HT1080 (cell line): ENCODE results near the gene PRKCSH. TPM values are rescaled to one million over a fixed set of nuclear protein-coding genes. Genes with fewer than 3 reads are reported as not detected.
A peak's percentile ranks its signal among the peaks of the same experiment; 100 is the strongest.

ENCODE experiments used
- DNase-seq: peaks from one replicate; pipeline ENCODE4 v3.0.0-alpha.2; 2015; ENCODE audit warnings: low read depth
- total RNA-seq: library from RNA; depleted of rRNA; stranded (reverse); fragments of >200 nt; shearing (Covaris generic); gene quantifications from 2 replicates; pipeline ENCODE4 v1.2.3, GENCODE V29; 2014

The PRKCSH gene
- total RNA-seq, 1 experiment from 2014 or later = 159 TPM

DNA sequence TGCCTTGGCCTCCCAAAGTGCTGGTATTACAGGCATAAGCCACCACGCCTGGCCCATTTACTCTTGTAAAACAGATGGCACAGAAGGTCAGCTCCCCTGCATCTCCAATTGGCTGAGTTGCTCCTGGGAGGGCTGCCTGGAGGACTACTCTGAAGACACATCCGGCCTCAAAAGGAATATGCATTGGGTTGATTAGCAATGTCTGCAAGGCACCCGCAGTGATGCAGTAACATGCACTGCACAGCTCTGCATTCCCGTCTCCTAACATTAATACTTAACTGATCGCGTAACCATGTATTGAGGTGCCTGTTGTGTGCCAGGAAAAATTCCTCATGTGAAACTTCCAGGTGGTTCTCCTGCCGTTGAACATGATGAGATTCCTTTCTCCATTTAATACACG lies 40.4 kb downstream of the PRKCSH start:
- no peak for DNase-seq

DNA sequence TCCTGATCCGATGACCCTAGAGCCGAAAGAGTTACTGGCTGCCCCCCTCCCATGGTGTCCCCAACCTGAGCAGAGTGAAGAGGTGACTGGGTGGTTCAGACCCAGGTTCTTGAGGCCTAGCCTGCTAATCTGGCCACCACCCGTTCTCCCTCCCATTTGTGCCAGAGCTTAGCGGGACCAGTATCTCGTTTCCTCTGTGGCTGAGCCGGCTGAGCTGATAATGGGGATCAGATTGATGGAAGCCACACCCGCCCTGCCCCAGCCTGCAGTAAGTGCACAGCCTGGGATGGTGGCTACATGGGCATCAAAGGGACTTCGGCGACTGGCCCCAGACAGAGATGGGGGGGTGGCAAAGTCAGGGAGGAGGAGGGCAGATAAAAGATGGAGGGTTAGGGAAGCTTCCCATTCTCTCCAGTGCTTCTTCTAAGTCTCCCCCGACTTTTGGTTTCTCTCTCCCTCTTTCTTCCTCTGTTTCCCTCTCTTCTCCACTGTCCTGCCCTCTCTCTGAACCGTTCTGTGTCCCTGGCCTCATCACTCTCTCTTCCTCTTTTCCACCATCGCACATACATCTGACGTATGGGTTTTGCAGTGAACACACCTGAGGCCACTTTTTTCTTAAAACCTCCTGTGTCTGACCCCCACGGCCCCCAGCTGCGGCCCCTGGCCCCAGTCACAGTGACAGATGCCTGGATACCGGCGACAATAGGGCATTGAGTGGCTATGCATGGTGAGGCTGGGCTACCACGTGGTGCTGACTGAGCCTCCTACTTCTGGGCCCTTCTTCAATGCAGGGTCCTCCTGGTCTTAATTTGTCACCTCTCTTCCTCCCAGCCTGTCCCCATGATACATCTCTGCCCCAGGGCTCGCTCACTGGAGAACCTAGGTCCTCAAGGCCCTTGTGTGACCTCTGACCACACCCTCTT lies 43.0 kb downstream of the PRKCSH start:
- no peak for DNase-seq

DNA sequence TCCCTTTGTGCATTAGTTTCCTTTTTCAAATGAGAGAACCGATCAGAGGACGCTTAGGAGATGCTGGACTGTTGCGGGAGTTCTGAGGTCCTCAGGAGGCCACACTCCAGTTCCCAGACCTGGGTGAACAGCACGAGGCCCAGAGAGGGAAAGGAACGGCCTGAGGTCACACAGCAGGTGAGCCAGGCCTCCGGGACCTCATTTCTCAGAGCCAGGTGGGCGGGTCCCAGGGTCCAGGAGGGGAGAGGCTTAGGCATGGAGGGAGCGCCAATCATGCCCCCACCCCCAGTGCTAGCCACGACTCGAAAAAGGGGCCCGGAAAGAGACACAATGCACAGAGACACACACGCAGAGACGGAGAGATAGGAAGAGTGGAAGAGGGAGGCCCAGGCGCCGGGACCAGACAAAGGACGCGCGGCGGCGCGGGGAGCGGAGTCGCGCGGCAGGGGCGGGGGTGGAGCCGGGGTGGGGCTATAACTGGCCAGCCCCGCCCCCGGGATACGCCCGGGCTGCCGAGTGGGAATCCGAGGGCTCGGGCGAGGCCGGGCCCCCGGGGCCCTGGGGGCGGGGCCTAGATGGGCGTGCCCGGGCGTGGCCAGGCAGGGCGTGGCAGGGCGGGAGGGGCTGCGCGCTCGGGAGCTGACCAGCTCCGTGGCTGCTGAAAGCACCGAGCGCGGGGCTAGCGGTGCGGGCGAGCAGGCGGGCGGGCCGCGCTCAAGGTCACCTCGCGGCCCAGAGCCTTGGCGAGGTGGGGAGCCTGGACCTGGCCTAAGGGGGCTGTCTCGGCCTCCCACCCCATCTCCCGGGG lies 43.9 kb downstream of the PRKCSH start:
- DNase-seq = no peak

DNA sequence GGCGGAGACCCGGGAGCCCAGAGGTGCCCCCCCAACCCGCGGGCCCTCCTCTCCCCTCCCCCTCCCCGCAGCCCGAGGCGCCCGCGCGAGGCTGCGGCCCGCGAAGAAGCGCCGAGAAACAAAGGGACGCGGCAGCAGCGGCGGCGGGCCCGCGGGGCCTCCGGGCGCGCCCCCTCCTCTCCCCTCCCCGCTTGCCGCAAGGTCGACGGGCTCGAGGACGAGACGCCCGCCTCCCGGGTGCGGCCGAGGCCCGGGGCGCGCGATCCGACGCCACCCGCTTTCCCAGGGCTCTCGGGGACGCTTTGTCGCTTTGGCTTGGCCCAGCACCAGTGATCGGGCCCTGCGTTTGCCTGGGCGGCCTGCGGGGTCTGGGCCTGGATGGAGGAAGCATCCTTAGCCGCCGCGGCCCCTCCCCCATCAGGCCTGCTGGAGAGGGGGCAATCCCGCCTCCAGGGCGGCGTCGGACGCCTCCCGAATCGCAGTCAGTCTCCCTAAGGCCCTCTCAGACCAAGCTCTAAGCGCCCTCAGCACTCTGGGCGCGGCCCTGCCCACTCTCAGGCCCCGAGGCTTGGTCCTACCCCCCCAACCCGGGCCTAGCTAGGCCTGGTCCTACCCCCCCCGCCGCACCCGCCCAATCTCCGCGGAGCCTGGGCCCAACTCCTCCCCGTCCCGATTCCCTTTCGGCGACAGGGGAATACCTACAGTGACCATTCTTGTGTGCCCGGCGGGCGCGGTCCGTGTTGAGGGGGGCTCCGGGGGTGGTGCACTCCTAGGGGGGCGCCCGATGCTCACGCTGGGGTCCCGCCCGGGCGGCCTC lies 44.7 kb downstream of the PRKCSH start:
- no peak for DNase-seq

DNA sequence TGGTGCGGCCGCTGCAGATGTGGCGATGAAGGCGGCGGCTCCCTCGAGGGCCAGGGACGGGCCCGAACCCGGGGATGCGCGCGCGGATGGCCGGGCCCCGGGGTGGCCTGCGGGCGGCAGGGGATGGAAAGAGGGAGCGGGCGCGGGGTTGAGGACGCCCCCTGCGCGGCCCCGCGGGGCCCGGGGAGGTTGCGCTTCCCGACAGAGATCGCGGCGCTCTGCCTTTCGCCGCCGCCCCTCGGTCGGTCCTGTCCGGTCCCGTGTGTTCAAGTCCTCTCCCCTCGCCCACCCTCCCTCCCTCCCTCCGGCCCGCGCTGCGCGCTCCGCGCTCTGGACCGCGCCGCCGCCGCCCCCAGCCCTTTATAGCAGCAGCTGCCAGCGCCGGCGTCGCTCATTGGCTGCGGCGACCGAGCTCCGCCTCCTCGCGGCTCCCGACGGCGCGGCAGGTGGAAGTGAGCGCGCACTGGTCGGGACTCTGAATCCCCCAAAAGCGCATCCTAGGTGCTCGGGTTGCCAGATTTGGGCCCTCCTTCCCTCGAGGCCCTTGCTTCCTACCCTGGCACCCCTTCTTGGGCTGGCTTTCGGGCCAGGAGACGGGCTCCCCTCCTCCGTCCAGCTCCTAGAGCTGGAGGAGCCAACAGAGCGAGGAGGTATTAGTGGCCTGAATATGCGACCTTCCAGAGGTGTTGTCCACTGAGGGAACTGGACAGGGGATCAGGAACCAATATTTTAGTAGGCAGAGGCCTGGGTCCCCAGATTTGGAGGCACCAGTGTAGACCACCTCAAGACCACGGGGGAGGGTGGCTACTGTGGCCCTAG lies 45.5 kb downstream of the PRKCSH start, which contains the start of gene ELAVL3:
Gene ELAVL3, minus strand, starts transcription at position 332 of the 819 bp plus-strand sequence. CDS start 438 bp downstream, outside the sequence.
- DNase-seq = no peak

DNA sequence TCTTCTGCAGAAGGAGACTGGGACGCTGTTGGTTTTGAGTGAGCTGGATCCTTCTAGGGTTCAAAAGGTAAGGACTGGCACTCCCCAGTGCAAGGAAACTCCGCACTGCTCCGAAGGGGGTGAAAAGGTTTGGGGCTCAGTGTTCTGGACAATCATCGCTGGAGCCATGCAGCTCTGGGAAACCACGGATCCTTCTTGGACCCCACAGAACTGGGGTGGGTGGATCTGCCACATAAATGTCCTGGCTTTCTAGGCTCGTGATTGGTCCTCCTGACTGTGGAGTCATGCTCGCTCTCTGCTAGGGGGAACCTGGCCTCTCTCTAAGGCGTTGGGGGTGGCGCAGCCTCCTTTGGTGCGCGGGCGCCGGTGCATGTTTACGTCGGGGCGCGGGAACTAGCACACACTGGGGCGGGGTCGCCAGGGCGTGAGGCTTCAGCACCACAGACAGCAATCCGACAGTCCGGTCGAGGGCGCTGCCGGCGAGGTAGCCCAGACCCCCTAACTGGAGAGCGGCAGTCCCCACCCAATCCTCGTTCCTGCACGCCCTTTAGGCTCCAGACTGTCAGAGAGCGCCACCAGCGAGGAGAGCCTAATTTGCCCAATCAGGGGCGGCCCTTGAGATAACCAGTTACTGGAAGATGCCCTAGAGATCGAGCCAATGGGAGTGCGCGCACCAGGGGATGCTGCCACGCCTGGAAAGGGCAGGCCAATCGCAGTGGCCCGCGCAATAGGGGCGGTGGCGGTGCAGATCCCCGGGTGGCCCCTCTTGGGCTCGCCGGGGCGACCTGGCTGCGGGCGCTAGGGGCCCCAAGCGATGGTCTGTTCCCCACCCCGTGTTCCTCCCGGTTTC lies 46.3 kb downstream of the PRKCSH start:
- DNase-seq = peak; percentile 56

DNA sequence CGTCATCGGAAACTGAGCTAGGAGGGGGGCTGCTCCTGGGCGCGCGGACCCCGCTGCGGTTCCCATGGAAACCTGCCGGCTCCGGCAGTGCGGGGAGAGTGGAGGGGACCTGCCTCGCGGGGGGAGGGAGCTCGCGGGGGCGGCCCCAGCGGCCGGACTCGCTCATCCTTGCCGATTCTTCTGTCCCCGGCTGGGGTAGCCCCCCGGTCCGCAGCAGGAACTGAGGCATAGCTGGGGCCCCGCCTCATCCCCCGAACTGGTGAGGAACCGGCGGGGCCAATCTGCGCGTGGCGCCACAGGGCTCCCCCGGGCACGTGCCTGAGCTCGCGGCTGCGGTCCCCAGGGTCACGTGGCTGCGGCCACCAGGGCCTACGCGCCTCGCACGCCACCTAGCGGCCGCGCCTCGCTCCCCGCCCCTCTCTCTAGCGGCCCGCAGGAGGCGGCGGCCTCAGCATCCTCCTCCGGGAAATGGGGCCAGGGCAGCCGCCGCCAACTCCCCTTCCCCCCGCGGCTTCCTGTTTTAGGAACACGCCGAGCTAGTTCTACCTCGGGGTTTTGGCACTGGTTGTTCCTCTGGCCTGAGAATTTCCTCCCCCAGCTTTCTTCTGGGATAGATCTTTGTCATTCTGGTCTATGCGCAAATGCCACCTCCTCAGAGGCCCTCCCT lies 47.1 kb downstream of the PRKCSH start:
- DNase-seq = peak; percentile 77

DNA sequence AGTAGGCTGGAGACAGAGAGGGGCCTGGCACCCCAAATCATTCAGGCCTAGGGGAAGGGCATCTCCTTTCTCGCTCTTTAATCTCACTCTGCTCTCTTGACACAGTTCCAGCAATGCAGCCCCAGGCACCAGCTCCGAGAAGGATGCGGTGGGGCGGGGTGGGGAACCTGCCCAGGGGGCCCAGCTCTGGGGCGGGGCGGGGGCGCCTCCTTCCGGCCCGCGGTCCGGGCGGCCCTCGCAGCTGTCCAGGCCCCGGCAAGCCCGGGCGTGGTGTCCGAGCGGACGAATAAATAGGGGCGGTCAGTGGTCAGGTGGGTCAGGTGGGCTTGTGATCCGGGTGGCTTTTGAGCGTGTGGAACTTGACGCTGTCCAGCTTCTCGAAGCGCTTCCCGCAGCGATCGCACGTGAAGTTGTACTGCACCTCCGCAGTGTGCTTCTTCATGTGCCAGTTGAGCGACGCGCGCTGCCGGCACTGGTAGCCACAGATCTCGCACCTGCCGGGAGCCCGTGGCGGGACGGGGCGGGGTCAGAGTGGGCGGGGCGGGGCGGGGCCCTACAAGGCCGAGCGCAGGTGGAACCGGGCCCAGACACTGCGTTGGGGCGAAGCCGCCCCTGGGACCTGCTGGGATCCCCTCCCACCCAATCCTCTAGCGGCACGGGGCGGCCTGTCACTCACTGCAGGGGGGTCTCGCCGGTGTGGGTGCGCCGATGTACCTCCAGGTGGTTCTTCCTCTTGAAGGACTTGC lies 48.1 kb downstream of the PRKCSH start:
- DNase-seq = no peak

DNA sequence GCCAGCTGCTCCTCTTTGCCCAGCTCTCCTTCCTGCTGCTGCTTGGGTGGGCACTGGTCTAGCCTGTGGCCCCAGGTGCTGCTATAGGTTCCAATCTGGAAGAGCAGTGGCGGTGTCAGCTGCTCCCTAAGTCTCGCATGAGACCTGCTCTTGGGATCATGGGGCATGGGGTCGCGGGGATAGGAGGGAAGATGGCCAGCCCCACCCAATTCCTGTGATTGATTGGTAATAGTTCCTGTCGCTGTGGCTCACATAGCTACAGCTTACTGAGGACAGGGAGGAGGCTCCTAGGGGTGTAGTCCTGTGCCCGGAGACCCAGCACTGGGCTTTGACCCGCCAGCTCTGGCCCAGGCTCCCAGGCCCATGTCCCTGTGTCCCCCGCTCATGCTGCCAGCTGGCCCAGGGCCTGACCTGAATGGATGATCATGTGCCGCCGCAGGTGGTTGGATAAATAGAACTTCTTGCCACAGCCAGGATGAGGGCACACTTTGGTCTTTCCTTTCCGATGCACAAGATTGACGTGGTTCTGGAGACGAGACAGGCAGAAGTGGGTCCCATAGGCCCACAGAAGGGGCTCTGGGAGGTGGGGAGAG lies 49.9 kb downstream of the PRKCSH start:
- no peak for DNase-seq

DNA sequence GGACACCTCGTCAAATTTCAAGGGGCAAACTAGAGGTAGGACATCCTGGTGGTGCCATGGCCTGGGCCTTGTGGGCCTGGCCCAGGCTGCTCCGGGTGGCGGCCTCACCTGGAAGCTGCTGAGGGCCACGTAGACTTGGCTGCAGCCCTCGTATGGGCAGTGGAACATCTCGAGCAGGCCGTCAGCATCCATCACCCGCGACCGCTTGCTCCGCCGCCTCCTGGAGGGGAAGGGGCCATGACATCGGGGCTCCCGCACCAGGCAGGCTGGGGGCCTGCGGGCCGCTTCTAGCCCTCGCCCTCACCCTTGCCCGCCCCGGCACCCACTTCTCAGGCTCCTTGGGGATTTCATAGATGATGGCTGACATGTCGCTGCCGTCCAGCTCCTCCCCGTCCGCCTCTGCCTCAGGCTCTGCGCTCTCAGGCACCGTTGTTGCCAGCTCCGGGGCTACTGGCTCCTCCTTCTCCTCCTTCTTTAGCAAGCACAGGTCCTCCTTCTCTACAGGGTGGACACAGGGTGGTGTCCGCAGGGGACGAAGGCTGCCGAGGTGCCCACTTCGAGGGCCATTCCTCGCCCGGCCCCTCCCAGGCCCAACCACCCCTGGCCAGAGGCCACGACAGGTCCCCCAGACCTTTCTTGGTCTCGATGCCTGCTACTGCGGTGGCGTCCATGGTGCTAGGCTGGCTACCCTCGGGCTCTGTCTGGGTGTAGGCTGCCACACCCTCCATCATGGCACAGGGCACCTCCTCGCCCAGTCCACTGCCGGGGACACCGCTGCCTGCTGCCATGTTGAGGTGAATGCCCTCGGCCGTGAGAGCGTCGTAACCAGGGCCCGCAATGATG lies 51.4 kb downstream of the PRKCSH start:
- no peak for DNase-seq

DNA sequence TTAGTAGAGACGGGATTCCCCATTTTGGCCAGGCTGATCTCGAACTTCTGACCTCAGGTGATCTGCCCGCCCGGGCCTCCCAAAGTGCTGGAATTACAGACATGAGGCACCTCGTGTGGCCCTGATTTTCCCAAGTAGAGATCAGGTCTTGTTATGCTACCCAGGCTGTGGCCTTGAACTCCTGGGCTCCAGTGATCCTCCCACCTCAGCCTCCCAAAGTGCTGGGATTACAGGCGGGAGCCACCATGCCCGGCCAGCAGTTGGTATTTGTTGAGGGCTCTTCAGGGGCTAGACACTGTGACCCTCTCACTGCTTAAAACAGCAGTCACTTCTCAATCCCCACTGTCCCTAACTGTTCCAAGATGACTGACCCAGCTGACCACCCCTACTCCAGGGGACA lies 53.9 kb downstream of the PRKCSH start:
- DNase-seq = no peak

DNA sequence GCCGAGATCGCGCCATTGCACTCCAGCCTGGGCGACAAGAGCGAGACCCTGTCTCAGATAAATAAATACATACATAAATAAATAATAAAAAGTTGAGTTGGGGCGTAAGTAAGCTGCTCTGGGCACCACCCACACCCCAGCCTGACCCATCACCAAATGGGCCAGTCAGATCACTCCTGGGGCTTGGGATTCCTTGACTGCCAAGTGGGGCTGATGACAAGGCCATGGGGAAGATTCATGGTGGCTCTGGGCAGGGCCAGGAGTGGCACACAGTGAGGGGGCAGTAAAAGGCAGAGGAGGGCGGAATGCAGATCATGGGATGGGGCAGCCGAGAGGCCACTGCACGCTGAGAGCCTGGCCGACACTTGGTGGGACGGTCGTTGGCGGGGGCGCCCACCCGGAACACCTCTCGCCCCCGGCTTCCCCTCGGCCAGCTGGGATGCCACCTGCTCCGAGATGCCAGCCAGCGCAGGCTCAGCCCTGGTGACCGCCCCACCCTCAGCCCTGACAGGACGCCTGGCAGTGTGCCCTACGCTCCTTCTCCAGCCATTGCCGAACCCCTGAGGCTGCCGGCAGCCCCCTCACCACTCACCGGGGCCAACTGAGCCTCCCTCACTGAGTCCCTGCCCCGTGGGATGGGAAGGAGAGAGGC lies 59.3 kb downstream of the PRKCSH start:
- DNase-seq = no peak

DNA sequence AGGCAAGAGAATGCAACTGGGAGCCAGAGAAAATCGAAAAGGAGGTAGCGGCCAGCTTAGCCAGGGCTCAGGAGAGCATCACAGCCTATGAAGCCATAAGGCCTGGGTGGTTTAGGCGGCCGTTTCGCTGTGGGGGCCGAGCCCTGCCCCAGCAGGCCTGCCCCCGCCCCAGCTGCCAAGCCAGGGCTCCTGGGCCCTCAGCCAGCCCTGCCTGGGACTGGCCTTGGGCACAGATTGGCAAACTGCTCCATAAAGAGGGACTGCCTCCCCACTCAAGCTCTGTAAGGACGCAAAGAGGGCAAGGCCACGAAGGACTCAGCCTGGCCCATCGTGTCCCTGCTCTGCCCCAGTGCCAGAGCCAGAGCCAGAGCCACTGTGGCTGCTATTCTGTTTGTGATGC lies 60.0 kb downstream of the PRKCSH start:
- no peak for DNase-seq

DNA sequence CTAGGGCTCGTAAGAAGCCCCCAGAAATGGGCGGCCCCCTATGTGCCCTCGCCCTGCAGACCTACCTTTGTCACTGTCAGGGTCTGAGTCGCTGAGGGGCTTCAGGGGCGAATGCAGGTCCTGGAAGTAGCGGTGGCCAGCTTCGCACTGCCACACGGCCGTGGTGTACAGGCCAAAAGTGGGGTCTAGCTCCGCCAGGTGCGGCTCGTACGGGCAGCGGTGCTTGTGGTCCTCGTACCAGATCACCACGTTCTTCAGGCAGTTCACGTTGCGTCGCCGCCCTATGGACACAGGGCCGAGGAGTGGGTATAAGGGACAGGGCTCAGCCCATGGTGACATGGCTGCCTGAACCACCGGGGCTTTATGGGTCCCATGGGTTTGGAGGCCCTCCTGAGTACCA lies 60.5 kb downstream of the PRKCSH start:
- no peak for DNase-seq

DNA sequence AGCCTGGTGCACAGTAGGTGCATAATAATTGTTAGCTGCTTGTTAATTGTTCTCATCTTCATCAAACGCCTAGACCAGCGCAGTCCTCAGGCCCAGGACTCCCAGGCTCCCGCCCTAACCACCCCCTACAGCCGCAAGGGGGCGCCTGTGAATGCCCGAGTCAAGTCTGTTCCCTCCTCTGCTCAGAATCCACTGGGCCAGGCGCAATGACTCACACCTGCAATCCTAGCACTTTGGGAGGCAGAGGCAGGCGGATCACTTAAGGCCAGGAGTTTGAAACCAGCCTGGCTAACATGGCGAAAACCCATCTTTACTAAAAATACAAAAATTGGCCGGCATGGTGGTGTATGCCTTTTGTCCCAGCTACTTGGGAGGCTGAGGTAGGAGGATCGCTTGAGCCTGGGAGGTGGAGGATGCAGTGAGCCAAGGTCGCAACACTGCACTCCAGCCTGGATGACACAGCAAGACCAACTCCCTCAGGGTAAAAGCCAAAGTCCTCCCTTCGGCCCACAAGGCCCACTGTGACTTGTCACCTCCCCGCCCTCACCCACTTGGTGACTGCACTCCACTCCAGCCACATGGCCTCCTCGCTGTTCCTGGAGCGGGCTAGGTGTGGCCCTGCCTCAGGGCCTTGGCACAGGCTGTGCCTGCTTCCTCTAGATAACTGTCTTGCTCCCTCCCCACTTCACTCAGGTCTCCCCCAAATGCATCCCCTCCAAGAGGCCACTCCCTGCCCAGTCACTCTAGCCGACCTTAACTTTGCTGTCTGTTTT lies 61.1 kb downstream of the PRKCSH start:
- DNase-seq = peak; percentile 84
